GM19240 (cell line): Measurements from ENCODE around the gene VAPA.

Experiments
- DNase-seq: peaks from one replicate; pipeline ENCODE4 v3.0.0; 2011; ENCODE audit warnings: low spot score; ENCODE audit not compliant: insufficient read length

Gene VAPA

GRCh38 chr18:9914584-9915290 lies 921 bp downstream of the VAPA start:
- DNase-seq, result no peak

DNA sequence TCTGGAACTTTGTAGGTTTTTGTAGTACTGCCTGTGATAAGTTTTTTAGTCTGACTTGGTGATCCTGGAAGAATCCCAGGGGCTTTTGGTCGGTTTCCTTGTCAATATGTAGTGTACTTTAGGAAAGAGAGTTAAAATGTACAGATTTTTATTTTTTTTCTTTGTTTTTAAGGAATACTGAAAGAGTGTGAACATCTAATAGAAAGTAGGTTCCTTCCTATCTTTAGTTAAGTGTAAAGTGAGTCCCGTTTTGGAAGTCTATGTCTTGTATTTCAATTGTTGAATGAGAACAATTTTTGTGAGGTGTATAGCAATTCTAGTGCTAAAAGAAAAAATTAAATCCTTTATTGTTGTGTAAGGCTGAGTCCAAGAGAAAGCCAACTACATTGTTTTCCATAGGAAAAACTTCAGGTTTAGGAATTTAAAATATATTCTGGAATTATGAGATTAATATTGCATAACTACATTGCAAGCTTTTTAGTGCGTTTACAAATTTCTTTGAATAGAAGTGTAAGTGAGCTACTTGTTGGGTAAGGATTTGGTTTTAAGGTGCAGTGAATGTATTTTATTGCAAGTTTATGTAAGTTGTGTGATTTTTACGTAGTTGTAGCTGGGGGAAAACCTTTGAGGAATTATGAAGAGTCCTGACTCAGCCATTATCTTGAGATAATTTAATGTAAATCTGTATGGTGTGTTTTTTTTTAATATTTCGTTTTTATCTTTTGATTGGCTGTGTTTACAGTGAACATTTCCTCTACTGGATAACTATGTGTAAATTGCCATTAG lies 1.7 kb downstream of the VAPA start:
- no peak for DNase-seq

DNA sequence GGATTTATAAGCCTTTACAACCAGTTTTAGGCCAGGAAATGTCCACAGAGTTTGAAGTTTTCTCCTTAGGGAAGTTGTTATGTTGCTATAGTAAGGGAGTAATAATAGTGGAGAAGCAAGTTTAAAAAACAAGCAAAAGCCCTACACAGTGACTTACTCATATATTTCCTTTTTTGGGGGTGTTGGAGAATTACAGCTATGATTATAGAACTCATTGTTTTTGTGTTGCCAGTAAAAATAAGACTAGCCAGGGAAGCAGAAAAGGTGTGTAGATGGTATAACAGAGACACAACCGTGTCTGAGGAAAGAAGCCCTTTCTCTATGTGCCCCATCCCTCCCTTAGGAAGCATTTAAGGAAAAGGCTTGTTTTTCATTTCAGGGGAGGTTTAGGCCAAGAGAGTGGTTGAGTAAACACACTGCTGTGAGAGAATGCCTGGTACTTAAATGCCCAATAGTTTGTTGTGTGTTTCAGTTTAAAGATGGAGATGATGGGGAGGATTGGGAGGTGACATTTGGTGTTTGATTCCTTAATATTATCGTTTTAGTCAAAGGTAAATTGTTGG lies 2.3 kb downstream of the VAPA start:
- DNase-seq, result no peak

- no peak for DNase-seq
Observed at GRCh38 chr18:9916808-9917207, 3.0 kb downstream of the VAPA start.

DNA sequence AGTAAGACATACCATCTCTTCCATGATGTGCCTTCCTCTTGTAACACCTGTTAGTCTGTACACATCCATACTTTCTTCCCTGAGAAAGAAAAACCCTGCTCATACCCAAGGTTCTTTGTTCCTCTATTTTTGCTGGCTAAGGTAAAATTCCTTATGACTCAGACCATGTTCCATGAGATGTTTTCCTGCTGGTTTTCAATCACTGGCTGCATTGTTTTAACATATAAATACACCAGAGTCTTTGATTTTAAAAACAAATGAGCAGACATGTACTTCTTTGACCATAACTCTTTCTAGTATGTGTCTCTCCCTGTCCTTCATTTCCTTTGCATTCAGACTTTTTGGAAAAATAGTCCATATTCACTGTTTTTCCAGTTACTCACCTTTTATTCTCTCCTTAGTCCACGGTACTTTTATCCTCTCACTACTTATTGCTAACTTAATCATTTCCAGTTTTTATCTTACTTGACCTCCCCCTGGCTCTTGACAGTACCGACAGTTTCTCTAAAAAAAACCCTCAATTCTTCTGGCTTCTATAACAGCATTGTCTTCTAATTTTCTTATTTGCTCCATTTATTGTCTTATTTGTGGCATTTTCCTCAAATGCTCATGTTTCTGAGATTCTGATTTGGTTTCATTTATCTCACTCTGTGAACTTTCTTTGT lies 4.3 kb downstream of the VAPA start:
- no peak for DNase-seq

GRCh38 chr18:9919564-9920232 lies 5.9 kb downstream of the VAPA start:
- no peak for DNase-seq

- DNase-seq, result no peak
Observed at GRCh38 chr18:9922592-9923311, 8.9 kb downstream of the VAPA start.

- DNase-seq, result no peak
Observed at GRCh38 chr18:9924371-9924943, 10.6 kb downstream of the VAPA start.

- no peak for DNase-seq
Observed at GRCh38 chr18:9925369-9925768, 11.6 kb downstream of the VAPA start.

GRCh38 chr18:9925795-9926194 lies 12.0 kb downstream of the VAPA start:
- no peak for DNase-seq

DNA sequence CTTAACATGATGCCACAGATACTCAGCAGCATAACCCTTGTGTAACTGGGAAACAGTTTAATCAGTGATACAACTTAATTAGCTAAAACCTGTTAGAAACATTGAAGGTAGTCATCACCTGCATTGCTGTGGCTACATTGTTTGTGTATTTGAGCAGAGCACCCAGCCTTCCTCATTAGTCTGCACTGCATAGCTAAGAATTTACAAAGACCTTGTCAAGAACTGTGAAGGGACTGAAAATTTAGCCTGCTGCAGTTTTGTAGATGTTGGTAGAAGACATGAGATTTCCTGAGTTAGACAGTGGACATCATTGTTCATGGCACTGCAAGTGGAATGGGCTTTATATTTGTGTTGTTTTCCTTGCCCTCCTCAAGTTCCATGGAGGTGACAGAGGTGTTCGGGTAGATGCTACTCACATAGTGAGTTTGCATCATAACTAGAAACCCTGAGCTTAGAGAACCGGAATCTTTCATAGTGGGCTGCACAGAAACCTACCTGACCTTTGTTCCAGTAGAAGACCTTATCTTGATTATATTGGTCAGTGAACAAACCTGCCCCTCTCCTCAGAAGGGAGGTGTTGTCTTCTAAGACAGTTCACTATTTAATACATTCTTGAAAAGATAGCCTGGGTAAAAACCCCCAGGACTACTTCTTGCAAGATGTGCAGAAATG lies 12.5 kb downstream of the VAPA start:
- DNase-seq, result no peak

- no peak for DNase-seq
Observed at GRCh38 chr18:9926977-9927376, 13.2 kb downstream of the VAPA start.

DNA sequence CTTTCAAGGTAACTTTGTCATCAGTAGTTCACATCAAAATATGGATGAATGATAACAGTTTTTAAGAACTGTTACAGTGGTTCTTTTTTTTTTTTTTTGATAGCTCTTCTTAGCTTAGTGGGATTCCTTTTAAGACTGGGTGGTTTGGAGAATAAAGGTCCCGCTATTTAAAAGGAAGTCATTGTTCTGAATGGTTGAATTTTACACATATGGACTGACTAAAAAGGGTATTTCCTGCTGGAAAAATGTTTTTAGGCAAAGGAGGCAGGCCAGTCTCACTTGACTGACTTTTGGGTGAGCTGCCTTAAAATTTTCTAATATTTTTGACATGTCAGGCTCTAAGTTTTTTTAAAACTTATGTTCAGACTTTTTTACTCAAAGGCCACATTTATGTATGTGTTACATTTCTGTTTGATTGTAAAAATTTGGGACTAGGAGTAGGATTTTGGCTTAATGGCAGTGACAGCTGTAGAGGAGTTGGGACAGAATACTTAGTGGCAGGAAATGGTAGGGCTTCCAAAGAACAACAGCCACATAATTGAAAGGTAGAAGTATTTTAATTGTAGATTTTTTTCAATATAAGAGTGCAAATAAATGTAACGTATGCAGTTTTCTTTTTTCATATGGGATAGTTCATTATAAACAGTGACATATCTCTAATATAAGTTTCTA lies 13.7 kb downstream of the VAPA start:
- DNase-seq, result no peak

DNA sequence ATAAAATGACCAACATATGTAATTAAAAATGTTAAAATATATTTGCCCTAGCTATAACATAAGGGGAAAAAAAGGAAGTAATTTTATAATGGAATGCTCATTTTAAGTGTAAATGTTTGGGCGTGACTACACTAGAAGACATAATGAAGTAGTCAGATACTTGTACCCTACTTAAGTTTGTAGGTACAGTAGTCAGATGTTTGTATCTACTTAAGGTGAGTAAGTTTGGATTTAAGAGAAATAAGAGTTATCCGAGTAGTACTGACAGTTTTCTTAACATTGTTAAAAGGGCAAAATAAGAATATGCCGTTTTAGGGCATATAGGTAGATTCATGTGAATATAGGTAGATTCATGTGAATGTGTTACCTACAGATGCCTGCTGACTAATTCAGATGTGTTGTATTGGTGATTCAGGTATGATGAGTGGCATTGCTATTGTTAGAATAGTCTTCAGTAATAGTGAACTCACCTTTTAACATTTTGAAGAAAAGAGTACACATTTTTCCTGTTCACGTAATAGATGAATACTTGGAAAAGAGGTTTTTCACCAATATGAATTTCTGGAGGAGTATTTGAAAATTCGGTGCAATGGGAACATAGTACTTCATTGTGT lies 14.9 kb downstream of the VAPA start:
- DNase-seq, result no peak

- no peak for DNase-seq
Observed at GRCh38 chr18:9930299-9930884, 16.6 kb downstream of the VAPA start.

DNA sequence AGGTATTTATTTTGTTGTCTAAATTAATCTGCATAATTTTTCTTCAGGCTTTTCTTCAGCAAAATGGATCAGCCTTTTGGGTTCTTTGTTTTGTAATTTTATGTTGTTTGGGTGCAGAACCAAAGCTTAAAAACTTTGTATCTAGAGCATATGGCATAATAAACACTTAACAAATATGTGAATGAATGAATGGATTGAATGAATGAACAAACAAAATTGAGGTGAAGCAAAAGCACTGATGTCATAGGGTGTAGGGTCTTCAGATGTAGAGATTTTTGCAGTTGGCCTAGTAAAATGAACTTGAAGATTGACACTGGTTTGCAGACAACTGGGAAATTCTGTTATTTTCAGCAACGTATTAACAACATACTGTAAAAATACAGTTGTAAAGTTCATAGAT lies 17.3 kb downstream of the VAPA start:
- DNase-seq, result no peak

GRCh38 chr18:9931678-9932077 lies 17.9 kb downstream of the VAPA start:
- DNase-seq, result no peak

DNA sequence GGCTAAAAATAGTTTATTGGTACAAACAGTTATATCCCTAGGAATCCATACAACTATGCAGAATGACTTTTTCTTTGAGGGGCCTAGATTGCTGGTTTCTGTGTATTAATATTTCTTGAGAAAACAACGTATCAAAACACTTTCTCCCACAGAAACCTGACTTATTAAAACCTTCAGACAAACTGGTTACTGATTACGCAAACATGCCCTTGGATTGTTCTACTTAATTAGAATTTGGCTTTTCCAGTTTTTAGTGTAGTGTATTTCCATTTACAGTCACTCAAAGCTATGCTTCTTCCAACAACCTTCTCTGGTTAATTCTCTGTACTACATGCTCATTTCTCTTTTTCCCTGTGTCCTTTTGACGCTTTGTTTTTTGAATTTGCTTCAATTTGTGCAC lies 20.0 kb downstream of the VAPA start:
- DNase-seq, result no peak

GRCh38 chr18:9934274-9934673 lies 20.5 kb downstream of the VAPA start:
- no peak for DNase-seq
